Left ventricle myocardium superior (tissue), 1 donor: Measurements from ENCODE around the gene GVQW3. TPM values are rescaled to one million over a fixed set of nuclear protein-coding genes. Genes with fewer than 3 reads are reported as not detected.
A peak's percentile ranks its signal among the peaks of the same experiment; 100 is the strongest.

Source experiments
- ATAC-seq: fragments of 200-7000 bp; cut with Tn5 transposase; one replicate; pipeline ENCODE4 v1.9.1; 2020; ENCODE audit warnings: mild to moderate bottlenecking, moderate library complexity
- DNase-seq: peaks from one replicate; pipeline ENCODE4 v3.0.0-alpha.2; 2020
- intact Hi-C: fragments of 100-400 bp; cut with micrococcal nuclease; formaldehyde crosslinking; loops from one replicate; pipeline ENCODE4 v1.11.0; 2022
- long read RNA-seq: library from polyadenylated mRNA; unstranded; transcript quantifications from one replicate; pipeline ENCODE4 v2.0.0, GENCODE V29; 2021
- total RNA-seq: library from RNA; stranded (reverse); fragmentation: NEBNext Ultra II Directional; extraction: Animal tissue kit (Norgen Biotek cat#: 25700); gene quantifications from one replicate; pipeline ENCODE4 v1.2.1, GENCODE V29; 2021
- donor health status: DM: no; HTN: yes; CAD: no; lungs with severe emphysema.

Gene GVQW3
- 2.3 TPM for total RNA-seq
- long read RNA-seq = 0 reads

DNA sequence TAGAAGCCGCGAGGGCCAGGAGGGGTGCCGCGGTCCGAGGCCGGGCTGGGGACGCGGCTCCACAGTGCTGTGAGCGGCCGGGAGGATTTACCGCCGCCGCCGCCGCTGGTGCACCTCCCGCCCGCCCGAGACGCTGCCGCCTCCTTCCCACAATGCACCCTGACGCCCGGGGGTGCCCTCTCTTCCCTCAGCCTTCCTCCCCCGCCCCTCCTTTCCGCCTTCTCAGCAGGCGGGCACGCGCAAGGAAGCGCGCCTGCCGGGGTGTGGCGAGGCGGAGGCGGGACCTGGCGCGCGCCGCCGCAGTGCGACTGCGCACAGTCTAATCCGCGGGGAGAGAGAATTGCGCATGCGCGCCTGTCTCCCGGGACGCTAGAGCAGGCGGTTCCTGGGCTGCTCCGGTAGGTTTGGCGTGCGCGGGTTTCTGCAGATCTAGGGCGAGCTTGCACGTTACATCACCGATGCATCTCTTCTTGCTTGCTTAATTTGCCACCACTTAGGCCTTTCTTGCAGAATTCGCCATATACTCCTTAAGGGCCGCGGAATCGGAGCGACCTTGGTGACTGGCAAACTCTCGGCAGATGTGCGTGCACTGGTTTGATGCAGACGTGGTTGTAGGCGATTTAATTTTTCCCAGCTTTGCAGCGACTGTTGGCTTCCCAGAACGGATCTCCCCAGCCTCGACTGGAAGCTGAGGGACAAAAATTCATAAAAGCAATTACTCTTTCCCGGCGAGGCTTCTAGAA, at the start of gene GVQW3, which contains the start of gene THAP12:
Gene GVQW3, plus strand, starts transcription at position 347 of the 743 bp plus-strand sequence. CDS start 506 bp downstream, outside the sequence.
Gene THAP12, minus strand, starts transcription at position 156 of the 743 bp plus-strand sequence. CDS start 296 bp downstream, outside the sequence.
- intact Hi-C loops = no loop called here

DNA sequence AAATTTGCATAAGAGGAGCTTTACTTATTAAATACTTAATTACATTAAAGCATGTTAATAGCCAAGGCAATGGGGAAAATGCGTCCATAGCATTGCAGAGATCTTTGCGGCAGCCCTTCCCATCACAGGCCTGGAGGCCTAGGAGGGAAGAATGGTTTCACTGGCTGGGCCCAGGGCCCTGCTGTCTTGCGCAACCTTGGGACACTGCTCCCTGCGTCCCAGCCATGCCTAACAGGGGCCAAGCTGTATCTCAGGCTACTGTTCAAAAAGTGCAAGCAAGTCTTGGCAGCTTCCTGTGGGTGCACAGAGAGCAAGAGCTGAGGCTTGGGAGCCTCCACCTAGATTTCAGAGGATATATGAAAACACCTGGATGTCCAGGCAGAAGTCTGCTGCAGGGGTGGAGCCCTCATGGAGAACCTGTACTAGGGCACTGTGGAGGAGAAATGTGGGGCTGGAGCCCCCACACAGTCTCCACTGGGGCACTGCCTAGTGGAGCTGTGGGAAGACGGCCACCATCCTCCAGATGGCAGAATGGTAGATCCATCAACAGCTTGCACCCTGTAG, 46.2 kb upstream of the GVQW3 start:
- intact Hi-C loops = no loop called here
- DNase-seq (no peak), ATAC-seq (no peak)

More for the DNA sequence above, at the start of gene GVQW3, which contains the start of gene THAP12:
- ATAC-seq = peak; percentile 99
- DNase-seq = peak; percentile 99

DNA sequence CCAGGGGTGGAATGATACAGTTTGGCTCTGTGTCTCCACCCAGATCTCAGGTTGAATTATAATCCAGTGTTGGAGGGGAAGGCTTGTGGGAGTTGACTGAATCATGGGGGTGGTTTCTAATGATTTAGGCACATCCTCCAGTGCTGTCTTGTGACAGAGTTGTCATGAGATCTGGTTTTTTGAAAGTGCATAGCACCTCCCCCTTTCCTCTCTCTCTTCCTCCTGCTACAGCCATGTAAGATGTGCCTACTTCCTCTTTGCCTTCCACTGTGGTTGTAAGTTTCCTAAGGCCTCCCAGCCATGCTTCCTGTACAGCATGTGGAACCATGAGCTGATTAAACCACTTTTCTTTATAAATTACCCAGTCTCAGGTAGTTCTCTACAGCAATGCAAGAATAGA, 45.3 kb upstream of the GVQW3 start:
- intact Hi-C loops = no loop called here
- ATAC-seq = peak; percentile 22
- DNase-seq = no peak

DNA sequence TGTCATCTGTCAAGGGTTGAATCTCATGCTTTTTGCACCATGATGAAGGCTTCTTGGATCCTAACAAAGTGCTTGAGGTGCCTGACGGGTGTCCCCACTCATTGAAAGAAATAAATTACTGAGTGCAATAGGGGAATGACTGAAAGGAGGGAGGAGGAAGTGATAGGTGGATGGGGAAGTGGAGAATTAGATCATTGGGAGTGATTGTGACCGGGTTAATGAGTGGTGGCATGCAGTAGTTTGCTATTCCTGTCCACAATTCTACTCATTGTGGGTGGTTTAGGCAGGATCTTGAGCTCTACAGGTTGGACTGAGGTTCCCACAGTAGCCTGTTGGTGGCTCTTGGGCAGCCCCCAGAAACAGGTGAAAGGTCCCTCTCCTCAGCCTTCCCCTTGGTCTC, 44.5 kb upstream of the GVQW3 start:
- intact Hi-C loops = no loop called here
- DNase-seq (no peak), ATAC-seq (no peak)

DNA sequence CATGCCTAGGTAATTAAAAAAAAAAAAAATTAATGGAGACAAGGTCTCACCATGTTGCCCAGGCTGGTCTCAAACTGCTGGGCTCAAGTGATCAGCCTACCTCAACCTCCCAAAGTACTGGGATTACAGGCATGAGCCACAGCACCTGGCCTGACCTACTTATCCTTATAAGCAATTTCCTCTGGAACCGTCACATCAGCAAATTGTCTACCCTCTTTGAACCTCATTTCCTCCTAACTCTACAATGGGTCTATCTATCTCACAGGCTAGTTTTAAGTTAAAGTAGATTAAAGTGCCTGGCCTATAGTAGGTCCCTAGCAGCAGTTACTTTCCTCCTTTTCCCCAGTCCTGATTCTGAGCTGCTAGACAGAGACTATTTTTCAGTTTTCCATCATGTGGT, 43.7 kb upstream of the GVQW3 start:
- intact Hi-C loops = no loop called here
- DNase-seq (no peak), ATAC-seq (no peak)

DNA sequence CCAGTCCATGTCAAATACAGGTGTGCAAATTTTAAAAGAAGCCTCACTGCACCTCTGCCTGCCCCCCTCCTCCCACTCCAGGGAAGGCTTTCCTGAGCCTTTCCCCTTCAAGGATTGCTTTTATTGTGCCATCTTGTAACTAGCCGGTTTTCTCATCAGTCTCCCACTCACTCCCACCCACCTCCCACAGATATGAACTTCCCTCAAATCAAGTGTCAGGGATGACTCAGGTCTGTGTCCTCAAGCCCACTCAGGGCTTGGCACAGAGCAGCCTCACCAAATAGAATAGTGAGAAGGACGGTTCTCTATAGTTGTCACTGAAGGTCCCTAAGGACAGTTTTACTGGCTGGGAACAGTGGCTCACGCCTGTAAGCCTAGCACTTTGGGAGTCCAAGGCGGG, 43.2 kb upstream of the GVQW3 start:
- ATAC-seq = no peak
- intact Hi-C loops = no loop called here

DNA sequence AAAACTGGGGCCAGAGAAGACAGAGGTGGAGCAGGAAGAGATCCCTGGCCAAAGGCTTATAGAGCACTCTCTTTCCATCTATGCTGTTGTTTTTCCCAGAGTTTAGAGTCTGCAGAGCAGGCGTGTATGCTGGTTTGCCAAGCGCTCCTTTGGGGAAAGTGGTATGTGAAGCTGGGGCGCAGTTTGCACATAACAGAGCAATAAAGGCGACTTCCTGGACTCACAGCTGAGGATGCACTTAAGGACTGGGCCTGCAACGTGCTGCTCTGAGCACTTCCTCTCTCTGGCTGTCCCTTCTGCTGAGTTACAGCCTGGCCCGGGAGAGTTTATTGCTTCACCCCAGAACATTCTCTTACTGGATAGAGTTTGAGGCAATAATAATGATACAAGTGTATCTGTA, 41.9 kb upstream of the GVQW3 start:
- peak; percentile 97 for ATAC-seq

More for the DNA sequence above, 43.2 kb upstream of the GVQW3 start:
- DNase-seq = no peak

DNA sequence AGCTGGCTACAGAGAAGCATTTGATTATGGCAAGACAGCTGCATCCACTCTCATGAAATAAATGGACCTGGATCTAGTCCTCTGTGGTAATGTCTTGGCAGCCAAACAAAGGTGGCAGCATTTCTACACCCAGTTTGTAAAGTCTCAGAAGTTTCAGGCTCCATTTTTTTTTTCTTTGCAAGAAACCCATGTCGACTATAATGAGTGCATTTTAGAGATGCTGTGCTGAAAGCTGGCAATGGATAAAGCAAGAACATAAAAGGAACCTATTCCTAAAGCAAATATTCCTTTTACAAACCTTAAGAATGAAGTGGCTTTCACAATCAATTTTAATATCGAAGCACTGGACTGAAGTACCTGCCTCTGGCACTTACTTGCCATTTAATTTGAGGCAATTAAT, 33.7 kb upstream of the GVQW3 start:
- intact Hi-C loops = no loop called here
- DNase-seq (no peak), ATAC-seq (no peak)

More for the DNA sequence above, 41.9 kb upstream of the GVQW3 start:
- peak; percentile 71 for DNase-seq
- intact Hi-C loops = no loop called here

DNA sequence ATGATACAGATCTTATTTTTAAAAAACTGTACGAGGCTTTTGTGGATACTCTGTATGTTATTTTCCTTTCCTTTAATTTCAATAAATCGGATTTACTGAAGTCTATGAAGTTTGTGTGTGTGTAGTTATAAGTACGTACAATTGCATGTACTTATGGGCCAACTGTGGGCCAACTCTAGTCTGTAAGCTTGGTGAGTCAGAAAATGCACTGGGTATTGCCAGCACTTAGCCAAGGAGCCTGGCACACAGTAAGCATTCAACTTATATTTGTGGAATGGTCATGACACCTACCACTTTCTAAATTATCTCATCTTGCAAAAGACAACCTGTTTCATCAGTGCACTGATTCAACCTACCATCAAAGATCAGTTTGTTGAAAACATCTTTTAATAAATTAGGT, 32.8 kb upstream of the GVQW3 start:
- DNase-seq = no peak

DNA sequence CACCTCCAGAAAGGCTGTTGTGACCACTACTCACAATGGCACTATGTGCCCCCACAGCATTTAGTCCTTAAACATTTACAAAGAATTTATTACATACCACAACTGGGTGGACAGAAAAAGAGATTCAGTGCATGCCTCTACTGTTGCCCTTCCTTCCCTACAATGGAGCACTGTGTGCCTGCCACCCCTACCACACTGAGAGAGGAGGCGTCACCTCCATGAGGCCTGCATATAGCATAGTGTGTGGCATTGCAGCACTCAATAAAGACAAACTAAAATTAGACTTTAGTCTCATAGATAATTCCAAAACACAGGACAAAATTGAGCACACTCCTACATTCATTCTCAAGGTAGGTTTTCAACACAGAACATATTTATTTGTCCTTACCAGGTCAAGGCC, 26.0 kb upstream of the GVQW3 start:
- DNase-seq = no peak
- ATAC-seq = peak; percentile 27
- intact Hi-C loops = no loop called here

More for the DNA sequence above, 32.8 kb upstream of the GVQW3 start:
- ATAC-seq = no peak
- intact Hi-C loops = no loop called here

DNA sequence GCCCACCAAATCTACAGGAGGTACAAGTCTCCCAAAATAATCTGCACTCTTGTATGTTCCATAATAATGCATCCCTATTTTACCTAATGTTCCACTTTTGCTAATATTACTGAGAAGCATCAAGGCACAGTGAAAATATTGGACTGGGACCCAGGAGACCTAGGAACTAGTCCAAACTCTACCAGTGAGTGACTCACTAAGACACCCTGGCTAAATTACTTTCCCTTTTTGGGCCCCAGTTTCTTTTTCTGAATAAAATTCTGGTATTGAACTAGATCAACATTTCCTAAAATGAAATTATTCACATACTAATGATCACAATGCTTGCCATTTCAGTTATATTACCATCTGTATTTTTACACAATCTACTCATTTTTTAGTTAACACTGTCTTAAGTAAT, 19.7 kb upstream of the GVQW3 start:
- ATAC-seq (no peak), DNase-seq (no peak)
- intact Hi-C loops = no loop called here

DNA sequence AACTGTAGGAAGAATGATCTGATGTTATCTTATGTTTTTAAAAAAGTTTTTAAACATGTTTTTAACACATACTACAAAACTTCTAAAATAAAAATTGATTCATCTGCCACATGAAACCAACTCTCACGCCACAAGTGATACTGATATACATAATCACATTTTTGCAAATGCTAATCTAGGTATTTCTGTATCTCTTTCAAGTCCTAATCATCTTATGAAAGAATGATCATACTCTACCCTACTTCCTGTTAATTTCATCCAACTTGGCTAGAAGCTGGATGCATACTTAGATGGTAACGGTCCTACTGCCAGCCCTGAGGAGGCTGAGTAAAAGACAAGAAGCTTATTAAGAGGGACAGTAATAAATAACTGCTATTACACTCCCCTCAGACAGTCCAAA, 19.3 kb upstream of the GVQW3 start:
- intact Hi-C loops = no loop called here
- ATAC-seq (no peak), DNase-seq (no peak)

DNA sequence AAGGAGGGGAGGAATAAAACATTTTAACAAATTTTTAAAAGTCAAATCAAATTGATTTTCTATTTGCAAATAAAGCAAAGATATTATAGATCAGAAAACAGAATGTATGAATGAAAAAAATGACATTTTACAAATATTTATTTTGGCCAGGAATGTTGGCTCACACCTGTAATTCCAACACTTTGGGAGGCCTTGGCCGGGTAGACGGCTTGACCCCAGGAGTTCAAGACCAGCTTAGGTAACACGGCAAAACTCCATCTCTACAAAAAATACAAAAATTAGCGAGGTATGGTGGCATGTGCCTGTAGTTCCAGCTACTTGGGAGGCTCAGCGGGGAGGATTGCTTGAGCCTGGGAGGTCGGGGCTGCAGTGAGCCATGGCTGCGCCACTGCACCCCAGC, 18.4 kb upstream of the GVQW3 start:
- ATAC-seq = no peak
- DNase-seq = no peak
- intact Hi-C loops = no loop called here

DNA sequence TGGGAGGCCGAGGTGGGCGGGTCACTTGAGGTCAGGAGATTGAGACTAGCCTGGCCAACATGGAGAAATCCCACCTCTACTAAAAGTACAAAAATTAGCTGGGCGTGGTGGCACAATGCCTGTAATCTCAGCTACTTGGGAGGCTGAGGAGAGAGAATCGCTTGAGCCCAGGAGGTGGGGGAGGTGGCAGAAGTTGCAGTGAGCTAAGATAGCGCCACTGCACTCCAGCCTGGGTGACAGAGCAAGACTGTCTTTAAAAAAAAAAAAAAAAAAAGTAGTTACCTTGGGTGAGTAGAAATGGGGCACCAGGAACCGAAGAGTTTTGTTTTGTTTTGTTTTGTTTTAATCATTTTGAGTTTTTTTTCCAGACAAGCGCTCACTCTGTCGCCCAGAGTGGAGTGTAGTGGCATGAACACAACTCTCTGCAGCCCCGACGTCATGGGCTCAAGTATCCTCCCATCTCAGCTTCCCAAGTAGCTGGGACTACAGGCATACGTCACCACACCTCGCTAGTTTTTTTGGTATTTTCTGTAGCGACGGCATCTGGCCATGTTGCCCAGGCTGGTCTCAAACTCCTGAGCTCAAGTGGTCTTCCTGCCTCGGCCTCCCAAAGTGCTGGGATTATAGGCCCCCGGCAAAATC, 16.0 kb upstream of the GVQW3 start:
- no peak for DNase-seq
- ATAC-seq = no peak
- intact Hi-C loops = no loop called here

DNA sequence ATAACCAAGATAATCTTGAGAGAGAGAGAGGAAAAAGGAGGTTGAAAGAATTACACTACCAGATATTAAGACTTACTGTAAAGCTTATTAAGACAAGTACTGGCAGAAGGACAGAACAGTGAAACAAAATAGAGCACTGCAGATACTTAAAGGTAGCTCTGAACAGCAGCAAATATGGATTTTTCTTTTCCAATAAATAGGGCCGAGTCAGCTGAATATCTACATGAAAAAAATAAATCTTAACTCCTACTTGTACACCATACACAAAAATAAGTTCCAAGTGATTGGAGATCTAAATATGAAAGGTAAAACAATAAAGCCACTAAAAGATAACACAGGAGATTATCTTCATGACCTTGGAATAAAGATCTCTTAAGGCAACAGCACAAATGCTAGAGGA, 12.6 kb upstream of the GVQW3 start:
- ATAC-seq = no peak
- DNase-seq = no peak
- intact Hi-C loops = no loop called here

DNA sequence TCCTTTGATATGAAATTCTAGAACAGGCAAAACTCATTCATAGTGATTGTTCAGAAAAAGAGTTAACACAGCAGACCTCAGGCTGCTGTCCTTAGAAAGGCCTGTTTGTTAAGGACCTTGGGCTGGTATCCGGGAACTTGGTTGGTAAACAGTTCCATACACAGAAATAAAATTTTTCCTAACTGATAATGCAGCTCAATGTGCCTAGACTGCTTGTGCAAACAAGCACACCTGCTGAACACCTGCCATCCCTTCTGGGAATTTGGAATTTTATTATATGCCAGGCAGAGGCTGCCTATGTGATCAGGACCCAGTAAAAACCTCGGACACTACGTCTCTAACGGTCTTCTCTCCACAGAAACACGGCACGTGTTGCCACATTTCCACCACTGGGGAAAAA, 11.7 kb upstream of the GVQW3 start:
- no peak for ATAC-seq
- intact Hi-C loops = no loop called here
- no peak for DNase-seq

DNA sequence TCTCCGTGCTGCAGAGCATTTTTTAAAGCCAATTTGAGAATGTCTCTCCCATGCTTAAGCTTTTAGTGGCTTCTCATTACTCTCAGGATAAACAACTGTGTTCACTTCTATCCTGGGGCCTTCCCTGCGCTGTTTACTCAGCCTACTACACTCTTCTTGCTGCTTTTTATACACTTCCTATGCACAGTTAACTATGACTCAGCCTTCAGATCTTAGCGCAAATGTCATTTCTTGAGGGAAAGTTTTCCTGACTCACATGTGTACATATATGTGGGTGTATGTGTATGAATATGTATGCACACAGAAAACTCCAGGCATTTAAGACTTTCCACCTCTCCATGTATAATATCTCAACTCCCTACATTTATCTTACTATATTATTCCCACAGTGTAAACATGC, 10.0 kb upstream of the GVQW3 start:
- intact Hi-C loops = no loop called here
- ATAC-seq (no peak), DNase-seq (no peak)

DNA sequence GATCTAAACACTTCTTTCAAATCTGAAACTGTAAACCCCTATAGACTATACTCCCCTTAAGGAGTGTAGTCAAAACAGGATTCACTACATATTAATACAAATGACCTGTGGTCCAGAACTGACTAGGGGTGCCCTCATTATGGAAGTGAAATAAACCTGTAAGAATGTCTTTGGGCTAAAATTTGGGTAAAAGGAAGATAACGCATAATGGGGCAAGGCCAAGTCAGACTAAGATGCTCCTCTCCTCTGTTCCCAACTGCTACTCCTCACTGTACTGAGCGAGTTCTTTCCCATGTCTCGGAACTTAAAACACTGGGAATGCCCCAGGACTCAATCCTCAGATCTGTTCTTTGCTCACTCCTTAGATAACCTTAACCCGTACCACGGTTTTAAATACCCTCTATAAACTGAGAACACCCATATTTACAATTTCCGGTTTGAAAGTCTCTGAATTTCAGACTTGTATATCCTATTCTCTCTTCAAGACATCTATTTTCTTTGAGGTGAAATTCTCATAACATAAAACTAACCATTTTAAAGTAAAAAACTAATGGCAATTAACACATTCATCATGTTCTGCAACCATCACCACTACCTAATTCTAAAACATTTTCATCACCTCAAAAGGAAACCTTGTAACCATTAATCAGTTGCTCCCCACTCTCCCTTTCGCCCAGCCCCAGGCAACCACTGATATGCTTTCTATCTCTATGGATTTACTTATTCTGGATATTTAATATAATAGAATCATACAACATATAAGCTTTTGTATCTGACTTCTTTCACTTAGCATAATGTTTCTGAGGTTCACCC, 4.2 kb upstream of the GVQW3 start:
- ATAC-seq (no peak), DNase-seq (no peak)
- intact Hi-C loops = no loop called here

DNA sequence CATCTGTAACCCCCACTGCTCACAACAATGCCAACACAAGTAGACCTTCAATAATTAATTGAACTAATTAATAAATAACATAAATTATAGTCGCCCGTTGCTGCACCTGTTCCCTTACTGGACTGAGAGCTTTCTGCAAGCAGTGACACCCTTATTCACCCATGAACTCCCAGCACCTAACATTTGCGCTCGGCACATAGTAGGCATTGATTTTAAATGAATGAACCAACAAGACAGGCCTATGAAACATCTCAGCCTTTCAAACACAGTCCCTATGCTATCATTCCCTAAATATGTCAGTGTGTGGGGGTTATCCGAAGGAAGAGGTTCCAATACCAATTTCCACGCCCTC, 1.3 kb upstream of the GVQW3 start:
- ATAC-seq = no peak
- DNase-seq = no peak
- intact Hi-C loops = no loop called here
